ENCODE measurements around the gene PER3. TPM values are rescaled to one million over a fixed set of nuclear protein-coding genes. Genes with fewer than 3 reads are reported as not detected.

The PER3 gene
- polyA plus RNA-seq, 2 of the 4 experiments (the other 2 are of a cell fraction): 1.9 to 3.7 TPM

DNA sequence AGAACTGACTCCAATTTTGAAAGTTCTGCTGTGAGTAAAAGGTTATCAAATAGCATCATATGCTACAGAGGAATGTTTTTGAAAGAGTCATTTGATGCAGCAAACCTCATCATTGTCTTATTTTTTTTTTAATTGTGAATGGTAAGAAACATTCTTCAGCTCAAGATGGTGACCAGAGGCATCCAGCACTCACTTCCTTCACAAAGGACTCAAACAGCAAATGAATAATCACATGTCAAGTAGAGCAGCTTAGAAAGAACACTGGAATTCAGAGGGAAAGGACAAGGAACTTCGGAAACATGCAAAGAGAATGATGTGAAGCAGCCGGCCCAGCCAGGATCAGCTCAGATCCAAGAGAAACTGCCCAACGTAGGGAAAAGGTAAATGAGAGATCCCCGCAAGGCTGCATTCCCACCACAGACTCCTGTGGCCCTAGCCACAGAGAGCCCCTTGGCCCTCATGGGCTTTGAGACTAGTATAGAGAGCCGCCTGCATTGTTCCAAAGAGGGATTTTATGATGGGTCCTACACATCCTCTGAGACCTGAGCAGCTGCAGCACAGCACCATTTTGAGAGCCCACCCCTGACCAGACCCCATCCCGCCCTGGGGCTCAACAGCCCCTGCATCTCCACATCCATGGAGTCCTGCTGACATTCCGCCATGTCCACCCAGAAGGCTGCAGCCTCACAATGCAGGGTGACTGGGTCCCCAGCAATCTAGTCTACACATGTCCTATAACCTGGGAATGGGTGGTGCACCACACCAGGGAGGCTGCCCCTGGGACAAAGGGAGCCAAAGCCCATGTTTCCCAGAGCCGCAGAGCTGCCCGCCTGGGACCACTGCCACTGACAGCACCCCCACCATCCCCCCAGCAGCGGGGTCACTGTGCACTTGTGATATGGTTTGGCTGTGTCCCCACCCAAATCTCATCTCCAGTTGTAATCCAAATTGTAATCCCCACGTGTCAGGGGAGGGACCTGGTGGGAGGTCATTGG lies 90.0 kb downstream of the PER3 start:
- FAIRE-seq: no peak
- no peak for ATAC-seq
- H3K9me3 ChIP-seq: peaks cover 12% of the 10 kb centered on the region; the same call in 1 of the 3 replicates
- 48% methylated on average over 9 of the region's 11 CpGs for WGBS (ENCODE audit: missing lambda C conversion rate)
- H3K4me3 ChIP-seq: no peak overlapping the region
- DNase-seq (ENCODE audit: low read depth in 1 of 2, low spot score in 1 of 2): no peak
- H3K4me1 ChIP-seq: no peaks in the 10 kb centered on the region
- no peak overlapping the region for H3K4me2 ChIP-seq
- no peak overlapping the region for H3K27ac ChIP-seq
- ChIA-PET CTCF (no interaction called here), POLR2A (no interaction called here)
- TF ChIP-seq JUNB (IDR thresholded peaks at IDR 0.05) (no peak), RCOR1 (IDR thresholded peaks at IDR 0.05; ENCODE audit: low read depth, low read length) (no peak), HDAC2 (IDR thresholded peaks at IDR 0.05) (no peak), CHD2 (IDR thresholded peaks at IDR 0.05; ENCODE audit: low read length, partially characterized antibody) (no peak)

DNA sequence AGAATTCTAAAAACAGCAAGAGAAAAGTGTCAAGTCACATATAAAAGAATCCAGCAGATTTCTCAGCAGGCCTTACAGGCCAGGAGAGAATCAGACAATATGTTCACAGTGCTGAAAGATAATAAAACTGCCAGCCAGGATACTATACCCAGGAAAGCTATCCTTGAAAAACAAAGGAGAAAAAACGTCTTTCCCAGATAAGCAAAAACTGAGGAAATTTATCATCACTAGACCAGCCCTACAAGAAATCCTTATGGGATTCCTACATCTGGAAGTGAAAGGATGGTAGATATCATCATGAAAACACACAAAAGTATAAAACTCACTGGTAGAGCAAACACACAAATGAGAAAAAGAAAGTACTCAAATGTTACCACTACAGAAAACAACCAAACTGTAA lies 93.9 kb downstream of the PER3 start:
- H3K4me2 ChIP-seq: no peak overlapping the region
- ATAC-seq (no peak), DNase-seq (ENCODE audit: low read depth in 1 of 2, low spot score in 1 of 2) (no peak), FAIRE-seq (no peak)
- TF ChIP-seq RARB (CRISPR knock-in tag; IDR thresholded peaks at IDR 0.05) (no peak), EHMT2 (IDR thresholded peaks at IDR 0.05; ENCODE audit: low read depth) (no peak), ZNF302 (CRISPR knock-in tag; IDR thresholded peaks at IDR 0.05) (no peak), HDAC2 (IDR thresholded peaks at IDR 0.05) (no peak), CBX2 (IDR thresholded peaks at IDR 0.05; ENCODE audit: borderline replicate concordance, low read depth) (no peak), MAZ (IDR thresholded peaks at IDR 0.05; ENCODE audit: borderline replicate concordance, low read depth, low read length) (no peak), JUNB (IDR thresholded peaks at IDR 0.05) (no peak)
- TF ChIP-seq, protein P1, sequence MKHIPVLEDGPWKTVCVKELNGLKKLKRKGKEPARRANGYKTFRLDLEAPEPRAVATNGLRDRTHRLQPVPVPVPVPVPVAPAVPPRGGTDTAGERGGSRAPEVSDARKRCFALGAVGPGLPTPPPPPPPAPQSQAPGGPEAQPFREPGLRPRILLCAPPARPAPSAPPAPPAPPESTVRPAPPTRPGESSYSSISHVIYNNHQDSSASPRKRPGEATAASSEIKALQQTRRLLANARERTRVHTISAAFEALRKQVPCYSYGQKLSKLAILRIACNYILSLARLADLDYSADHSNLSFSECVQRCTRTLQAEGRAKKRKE (CRISPR knock-in tag; IDR thresholded peaks at IDR 0.05; ENCODE audit: low read depth): no peak
- TF ChIP-seq, protein P2, sequence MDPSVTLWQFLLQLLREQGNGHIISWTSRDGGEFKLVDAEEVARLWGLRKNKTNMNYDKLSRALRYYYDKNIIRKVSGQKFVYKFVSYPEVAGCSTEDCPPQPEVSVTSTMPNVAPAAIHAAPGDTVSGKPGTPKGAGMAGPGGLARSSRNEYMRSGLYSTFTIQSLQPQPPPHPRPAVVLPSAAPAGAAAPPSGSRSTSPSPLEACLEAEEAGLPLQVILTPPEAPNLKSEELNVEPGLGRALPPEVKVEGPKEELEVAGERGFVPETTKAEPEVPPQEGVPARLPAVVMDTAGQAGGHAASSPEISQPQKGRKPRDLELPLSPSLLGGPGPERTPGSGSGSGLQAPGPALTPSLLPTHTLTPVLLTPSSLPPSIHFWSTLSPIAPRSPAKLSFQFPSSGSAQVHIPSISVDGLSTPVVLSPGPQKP (IDR thresholded peaks at IDR 0.05; ENCODE audit: low read depth, low read length): no peak
- peaks cover 12% of the 10 kb centered on the region; the same call in 1 of the 3 replicates for H3K9me3 ChIP-seq
- WGBS (ENCODE audit: missing lambda C conversion rate): 0% methylated on average over 1 of the region's 1 CpG
- H3K27ac ChIP-seq: no peak overlapping the region
- no peak overlapping the region for H3K4me3 ChIP-seq
- no peaks in the 10 kb centered on the region for H3K4me1 ChIP-seq
- ChIA-PET CTCF (no interaction called here), POLR2A (no interaction called here)

DNA sequence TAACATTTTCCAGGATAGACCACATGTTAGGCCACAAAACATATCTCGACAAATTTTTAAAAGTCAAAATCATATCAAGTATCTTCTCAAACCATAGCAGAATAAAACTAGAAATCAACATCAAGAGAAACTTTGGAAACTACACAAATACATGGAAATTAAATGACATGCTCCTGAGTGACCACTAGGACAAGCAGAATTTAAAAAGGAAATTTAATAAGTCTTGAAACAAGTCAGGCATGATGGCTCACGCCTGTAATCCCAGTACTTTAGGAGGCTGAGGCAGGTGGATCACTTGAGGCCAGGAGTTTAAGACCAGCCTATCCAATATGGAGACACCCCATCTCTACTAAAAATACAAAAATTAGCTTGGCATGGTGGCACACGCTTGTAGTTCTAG lies 95.1 kb downstream of the PER3 start:
- FAIRE-seq: no peak
- no peak overlapping the region for H3K4me2 ChIP-seq
- H3K27ac ChIP-seq: no peak overlapping the region
- ChIA-PET POLR2A (no interaction called here), CTCF (no interaction called here)
- no peak for DNase-seq (ENCODE audit: low read depth in 1 of 2, low spot score in 1 of 2)
- H3K4me1 ChIP-seq: no peaks in the 10 kb centered on the region
- H3K4me3 ChIP-seq: no peak overlapping the region
- H3K9me3 ChIP-seq: peaks cover 12% of the 10 kb centered on the region; the same call in 1 of the 3 replicates
- no peak for ATAC-seq
- WGBS (ENCODE audit: missing lambda C conversion rate): 46% methylated on average over 3 of the region's 3 CpGs
- TF ChIP-seq, protein P3, sequence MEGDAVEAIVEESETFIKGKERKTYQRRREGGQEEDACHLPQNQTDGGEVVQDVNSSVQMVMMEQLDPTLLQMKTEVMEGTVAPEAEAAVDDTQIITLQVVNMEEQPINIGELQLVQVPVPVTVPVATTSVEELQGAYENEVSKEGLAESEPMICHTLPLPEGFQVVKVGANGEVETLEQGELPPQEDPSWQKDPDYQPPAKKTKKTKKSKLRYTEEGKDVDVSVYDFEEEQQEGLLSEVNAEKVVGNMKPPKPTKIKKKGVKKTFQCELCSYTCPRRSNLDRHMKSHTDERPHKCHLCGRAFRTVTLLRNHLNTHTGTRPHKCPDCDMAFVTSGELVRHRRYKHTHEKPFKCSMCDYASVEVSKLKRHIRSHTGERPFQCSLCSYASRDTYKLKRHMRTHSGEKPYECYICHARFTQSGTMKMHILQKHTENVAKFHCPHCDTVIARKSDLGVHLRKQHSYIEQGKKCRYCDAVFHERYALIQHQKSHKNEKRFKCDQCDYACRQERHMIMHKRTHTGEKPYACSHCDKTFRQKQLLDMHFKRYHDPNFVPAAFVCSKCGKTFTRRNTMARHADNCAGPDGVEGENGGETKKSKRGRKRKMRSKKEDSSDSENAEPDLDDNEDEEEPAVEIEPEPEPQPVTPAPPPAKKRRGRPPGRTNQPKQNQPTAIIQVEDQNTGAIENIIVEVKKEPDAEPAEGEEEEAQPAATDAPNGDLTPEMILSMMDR (IDR thresholded peaks at IDR 0.05): no peak
- TF ChIP-seq, protein P4, sequence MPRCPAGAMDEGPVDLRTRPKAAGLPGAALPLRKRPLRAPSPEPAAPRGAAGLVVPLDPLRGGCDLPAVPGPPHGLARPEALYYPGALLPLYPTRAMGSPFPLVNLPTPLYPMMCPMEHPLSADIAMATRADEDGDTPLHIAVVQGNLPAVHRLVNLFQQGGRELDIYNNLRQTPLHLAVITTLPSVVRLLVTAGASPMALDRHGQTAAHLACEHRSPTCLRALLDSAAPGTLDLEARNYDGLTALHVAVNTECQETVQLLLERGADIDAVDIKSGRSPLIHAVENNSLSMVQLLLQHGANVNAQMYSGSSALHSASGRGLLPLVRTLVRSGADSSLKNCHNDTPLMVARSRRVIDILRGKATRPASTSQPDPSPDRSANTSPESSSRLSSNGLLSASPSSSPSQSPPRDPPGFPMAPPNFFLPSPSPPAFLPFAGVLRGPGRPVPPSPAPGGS (IDR thresholded peaks at IDR 0.05): no peak
- TF ChIP-seq, protein P5, sequence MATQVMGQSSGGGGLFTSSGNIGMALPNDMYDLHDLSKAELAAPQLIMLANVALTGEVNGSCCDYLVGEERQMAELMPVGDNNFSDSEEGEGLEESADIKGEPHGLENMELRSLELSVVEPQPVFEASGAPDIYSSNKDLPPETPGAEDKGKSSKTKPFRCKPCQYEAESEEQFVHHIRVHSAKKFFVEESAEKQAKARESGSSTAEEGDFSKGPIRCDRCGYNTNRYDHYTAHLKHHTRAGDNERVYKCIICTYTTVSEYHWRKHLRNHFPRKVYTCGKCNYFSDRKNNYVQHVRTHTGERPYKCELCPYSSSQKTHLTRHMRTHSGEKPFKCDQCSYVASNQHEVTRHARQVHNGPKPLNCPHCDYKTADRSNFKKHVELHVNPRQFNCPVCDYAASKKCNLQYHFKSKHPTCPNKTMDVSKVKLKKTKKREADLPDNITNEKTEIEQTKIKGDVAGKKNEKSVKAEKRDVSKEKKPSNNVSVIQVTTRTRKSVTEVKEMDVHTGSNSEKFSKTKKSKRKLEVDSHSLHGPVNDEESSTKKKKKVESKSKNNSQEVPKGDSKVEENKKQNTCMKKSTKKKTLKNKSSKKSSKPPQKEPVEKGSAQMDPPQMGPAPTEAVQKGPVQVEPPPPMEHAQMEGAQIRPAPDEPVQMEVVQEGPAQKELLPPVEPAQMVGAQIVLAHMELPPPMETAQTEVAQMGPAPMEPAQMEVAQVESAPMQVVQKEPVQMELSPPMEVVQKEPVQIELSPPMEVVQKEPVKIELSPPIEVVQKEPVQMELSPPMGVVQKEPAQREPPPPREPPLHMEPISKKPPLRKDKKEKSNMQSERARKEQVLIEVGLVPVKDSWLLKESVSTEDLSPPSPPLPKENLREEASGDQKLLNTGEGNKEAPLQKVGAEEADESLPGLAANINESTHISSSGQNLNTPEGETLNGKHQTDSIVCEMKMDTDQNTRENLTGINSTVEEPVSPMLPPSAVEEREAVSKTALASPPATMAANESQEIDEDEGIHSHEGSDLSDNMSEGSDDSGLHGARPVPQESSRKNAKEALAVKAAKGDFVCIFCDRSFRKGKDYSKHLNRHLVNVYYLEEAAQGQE (IDR thresholded peaks at IDR 0.05): no peak
- TF ChIP-seq NPAS2 (CRISPR knock-in tag; IDR thresholded peaks at IDR 0.05; ENCODE audit: borderline replicate concordance): no peak
- no peak for TF ChIP-seq RAD21 (conservative IDR thresholded peaks at IDR 0.05 in 1 of 2, IDR thresholded peaks at IDR 0.05 in 1 of 2)
- TF ChIP-seq HOXB13 (CRISPR knock-in tag; IDR thresholded peaks at IDR 0.05; ENCODE audit: low read depth): no peak
